Measurements from ENCODE around the gene CACNA1C.

CACNA1C gene

DNA sequence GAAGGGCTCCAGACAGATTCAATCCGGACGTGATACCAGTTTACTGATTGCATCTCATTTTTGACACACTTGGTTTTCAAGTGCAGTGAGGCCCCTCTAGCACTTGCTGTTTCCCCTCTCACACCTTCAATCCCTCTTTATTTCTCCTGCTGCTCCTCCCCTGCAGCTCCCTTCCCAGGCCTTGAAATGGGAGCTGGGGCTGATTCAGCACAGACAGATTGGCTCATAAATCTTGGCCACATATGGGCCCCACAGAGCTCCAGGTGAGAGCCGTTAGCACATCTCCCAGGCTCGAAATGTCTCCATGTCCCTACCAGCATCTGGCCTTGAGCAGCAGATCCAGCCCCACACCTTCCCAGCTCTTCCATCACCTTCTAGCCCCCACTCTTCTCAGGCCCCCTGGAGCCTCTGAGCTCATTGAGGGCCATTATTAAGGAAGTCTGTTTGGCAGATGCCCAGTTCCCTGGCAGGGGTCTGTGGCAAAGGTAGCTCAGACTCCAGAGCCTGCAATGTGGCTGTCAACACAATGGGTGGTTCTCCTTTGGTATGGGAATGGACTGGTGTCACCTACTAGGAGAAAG lies 521.7 kb downstream of the CACNA1C start:
- DNase-seq: no peak

DNA sequence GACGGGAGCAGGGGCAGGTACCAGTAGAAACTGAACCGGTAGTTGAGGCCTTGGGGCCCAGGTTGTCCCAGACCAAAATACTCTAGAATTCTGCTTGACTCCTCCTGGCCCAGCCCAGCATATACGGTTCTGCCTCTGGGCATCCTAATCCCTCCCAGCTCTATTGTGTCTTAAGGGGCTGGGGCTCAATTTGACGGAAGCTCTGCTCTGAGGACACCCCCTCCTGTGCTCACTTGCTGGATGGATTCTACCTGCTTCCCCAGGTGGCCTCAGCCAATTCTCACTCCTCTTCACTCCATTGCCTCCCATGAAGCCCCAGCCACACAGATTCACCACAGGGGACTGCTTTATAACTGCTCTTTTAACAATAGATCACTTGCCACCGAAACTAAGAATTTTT lies 522.5 kb downstream of the CACNA1C start:
- no peak for DNase-seq

DNA sequence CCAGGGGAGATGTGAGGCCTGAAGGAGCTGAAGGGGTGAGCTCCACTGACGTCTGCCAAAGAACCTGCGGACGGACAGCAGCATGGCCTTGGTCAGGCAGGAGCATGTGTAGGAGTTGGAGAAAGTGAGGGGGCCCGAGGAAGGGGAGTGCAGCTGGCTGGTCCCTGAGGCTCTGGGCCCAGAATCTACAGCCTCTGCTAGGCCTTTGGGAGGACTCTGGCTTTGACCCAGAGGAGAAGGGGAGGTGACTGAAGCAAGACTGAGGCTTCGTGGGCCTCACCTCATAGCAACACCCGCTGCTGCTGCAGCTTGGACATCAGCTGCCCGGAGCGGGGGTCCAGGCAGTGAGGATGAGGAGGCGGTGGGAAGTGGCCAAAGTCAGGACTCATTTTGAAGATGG lies 525.4 kb downstream of the CACNA1C start:
- no peak for DNase-seq

DNA sequence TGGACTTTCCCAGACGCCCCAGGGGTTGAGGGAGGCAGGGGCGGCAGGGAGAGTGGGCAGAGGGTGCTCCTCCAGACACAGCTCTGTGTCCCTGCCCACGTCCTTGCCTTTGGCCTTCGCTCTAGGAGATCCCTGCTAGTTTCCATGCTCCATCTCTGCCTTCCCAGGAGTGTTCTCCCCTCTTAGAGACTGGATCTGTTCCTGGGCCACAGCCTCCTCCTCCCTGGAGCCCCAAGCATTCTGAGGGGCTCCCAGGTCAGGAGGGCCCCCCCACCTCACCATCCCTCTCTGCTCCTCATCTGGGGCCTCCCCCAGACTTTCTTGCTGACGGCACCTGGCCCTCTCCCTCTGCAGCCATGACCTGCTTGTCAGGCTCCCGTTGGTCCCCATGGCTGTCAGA lies 526.0 kb downstream of the CACNA1C start:
- DNase-seq: no peak

GRCh38 chr12:2580821-2581220 lies 528.0 kb downstream of the CACNA1C start:
- no peak for DNase-seq

GRCh38 chr12:2581293-2582045 lies 528.7 kb downstream of the CACNA1C start:
- no peak for DNase-seq

- no peak for DNase-seq
Observed at GRCh38 chr12:2582631-2583030, 529.8 kb downstream of the CACNA1C start.

- peak in 1 of 2 experiments; percentile 24 for DNase-seq
Observed at GRCh38 chr12:2583091-2583497, 530.3 kb downstream of the CACNA1C start.

DNA sequence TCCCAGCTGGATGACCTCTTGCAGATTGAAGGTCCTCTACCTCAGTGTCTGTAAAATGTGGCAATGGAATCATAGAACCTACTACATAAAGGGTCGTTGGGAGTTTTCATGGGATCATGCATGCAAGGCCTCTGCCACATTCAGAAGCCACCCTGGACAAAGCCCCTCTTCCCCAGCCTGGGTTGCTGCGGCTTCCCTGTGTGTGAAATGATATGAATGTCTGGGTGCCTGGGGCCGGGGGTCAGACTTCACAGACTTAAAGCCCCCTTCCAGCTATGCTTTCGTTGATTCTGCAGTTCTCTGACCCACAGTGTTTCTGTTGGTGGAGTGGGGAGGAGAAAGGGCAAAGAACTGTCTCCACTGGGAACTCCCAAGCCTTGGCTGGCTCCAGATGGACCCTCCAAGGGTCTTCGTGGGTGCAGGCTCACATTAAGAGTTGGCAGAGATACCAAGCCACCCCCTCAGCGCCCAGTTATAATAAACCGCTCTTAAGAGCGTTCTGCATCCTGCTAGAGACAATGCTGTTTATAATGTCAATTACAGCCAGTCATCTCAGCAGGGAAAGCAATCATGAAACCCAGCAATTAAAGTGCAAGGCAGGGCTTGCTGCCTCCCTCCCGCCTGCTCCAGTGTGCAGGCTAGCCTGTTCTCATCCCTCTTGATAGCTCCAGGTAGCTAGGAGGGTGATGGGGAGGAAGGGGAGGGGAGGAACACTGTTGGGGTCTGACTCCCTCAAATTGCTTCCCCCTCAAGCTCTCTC lies 531.0 kb downstream of the CACNA1C start:
- no peak for DNase-seq

DNA sequence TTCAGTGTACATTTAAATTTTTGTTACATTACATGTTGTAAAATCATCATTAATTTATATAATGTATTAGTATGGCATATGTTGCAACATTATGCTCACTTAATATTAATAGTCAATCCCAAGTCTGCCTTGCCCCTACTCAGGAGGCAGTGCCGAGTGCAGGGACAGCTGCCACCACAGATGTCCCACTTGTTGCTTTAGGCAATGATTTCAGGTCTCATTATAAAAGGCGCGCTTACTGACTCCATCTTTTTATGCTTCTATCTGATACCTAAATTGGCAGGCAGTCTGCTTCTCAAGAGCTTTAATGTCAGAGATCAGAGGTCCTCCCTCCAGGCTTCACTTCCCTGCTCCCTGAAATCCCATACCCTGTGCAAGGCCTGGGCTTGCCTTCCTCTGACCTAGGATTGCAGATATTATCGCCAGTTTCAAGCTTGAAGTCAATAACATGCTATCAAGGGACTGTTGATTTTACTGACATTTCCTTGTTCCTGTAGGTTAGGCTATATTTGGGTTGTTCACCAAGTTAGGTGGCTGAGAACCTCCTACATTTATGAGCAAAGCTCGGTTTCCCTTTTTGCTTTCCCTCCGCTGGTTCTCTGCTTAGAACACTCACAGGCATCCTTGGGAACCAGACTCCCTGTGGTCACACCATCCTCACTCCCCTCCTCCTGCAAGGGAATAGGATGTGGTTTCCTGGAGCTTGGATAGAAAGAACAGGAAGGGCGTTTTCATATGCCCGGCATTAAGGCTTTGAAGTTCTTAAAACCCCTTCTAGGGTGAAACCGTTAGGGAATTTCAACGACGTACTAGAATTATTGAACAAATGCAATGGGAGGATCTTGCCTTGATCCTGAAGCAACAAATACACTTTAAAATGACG lies 533.6 kb downstream of the CACNA1C start:
- DNase-seq: no peak

- no peak for DNase-seq
Observed at GRCh38 chr12:2588345-2588744, 535.6 kb downstream of the CACNA1C start.

GRCh38 chr12:2589381-2589780 lies 536.6 kb downstream of the CACNA1C start:
- no peak for DNase-seq

DNA sequence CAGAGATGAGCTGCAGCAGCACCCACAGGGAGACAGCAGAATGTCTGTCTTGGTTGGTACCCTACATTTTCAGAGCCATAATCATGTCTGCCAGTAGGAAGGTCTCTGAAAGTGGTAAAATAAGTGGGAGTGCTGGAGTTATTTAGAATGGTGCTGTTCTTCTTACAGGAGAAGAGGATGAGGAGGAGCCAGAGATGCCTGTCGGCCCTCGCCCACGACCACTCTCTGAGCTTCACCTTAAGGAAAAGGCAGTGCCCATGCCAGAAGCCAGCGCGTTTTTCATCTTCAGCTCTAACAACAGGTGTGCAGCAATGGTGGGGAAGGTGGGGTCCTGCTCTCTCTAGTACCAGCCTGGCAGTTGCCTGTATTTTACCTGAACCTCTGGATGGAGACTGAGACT lies 540.3 kb downstream of the CACNA1C start:
- DNase-seq: no peak

- no peak for DNase-seq
Observed at GRCh38 chr12:2596441-2596840, 543.7 kb downstream of the CACNA1C start.

GRCh38 chr12:2605301-2605700 lies 552.5 kb downstream of the CACNA1C start:
- DNase-seq: no peak

DNA sequence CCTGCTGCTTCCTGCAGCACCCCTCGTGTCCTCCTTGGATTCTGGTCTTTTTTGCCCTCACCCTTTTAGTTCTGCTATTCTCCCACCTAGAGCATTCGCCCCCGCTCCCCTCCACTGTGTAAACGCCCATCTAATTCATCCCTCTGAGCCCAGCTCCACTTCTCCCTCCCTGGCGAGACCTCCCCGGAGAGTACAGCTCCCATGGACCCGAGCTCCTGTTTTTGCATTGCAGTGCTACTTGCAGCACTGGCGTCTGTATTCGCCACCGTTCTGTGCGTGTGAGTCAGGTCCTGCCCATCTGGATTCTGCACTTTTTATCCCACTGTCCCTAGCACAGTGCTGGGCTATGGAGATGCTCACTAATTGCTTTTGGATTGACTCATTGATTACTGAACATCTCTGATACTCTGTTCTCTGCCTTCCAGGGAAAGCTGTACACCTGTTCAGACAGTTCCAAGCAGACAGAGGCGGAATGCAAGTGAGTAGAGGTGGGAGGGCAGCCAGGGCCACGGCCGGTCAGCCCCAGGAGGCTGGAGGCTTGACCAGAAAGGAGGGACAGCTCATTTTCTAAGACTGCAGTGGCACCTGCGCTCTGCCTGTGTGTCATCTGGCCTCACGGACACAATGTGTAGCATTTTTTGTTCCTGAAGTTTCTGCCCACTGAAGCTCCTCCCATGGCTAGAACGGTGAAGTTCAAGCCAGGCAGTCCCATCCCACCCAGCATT lies 553.6 kb downstream of the CACNA1C start:
- no peak for DNase-seq

DNA sequence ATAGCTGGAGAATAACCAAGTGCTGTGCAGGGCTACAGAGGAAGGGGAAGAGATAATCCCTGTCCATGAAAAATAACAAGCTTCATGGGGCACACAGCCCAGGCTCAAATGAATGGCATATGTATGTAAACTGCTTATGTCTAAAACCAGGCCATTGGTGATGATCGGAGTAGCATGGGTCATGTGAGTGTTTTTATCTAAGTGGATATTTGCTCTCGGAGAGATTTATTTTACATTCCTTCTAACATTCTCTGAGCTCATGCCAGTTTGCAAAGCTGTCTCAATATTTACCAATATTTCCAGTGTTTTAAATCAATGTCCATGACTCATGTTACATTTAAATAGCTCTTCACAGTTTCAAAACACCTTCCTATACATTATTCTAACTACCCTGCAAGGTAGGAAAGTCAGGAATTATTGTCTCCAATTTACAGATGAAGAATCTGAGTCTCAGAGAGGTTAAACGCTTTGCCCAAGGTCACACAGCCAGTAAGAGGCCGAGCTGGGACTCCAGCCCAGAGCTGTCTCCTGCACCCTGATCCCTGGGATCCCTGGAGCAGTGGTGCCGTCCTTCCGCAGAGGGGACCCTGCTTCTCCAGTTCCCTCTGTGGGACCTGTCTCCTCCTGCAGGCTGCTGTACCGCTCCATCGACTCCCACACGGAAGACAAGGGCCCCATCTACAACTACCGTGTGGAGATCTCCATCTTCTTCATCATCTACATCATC lies 555.3 kb downstream of the CACNA1C start:
- DNase-seq: no peak

GRCh38 chr12:2608608-2608945 lies 555.8 kb downstream of the CACNA1C start:
- DNase-seq: no peak

GRCh38 chr12:2609020-2609419 lies 556.2 kb downstream of the CACNA1C start:
- DNase-seq: peak; percentile 4 to 21

DNA sequence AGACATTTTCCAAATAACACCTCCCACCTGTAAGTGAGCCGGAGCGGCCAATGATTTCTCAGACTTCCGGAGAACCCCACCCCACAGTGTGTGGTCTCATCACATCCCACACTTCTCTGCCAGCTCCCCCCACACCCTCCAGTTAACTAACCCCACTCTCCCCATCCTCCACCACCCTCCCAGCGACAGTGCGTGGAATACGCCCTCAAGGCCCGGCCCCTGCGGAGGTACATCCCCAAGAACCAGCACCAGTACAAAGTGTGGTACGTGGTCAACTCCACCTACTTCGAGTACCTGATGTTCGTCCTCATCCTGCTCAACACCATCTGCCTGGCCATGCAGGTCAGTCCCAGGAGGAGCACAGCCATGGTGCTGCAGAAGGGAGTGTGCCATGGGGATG lies 557.6 kb downstream of the CACNA1C start:
- DNase-seq: no peak

DNA sequence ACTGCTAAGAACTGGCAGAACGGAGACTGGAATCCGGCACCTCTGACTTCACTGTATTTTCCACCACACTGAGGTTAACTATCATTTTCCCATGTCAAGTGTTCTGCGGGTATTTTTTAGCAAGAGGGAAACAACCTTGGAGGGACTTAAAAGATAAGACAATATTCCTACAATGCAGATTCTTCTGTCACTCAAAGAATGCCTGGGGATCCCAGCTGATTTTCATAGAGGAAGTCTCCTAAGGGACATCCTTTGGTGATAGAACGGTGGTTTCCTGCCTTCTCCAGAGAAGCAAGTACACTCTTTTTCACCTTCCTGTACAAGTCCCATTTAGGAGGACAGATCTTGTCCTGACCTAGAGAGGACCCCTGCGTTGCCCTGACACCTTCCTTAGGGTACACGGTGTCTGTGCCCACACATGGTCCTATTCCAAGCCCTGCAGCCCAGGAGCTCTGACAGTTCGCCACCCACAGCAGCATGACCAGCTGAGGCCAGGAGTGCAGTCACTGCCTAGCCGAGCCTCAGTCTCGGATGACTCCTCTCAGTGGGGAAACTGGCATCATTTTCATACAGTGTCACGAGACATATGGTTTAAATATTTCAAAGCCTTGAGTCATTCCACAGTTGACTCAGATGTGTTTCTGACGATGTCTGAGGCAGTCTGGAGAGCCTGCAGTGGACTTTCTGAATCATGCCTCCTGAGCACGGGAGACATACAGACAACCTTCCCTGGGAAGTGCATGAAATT lies 560.7 kb downstream of the CACNA1C start:
- DNase-seq: peak; percentile 10 to 24
